Neural progenitor cell (in vitro differentiated cells): ENCODE results near the gene DERL2.

Experiments
- EZH2 ChIP-seq: fragments of 200-600 bp; sonication (generic); IDR thresholded peaks from 2 replicates; pipeline ENCODE4 v1.6.1; 2017; ENCODE audit warnings: antibody characterized with exemption, mild to moderate bottlenecking, moderate library complexity
- TF ChIP-seq, protein P1 (sequence below): fragments of 200-600 bp; sonication (generic); IDR thresholded peaks from 2 replicates; pipeline ENCODE4 v1.5.1; 2017; ENCODE audit warnings: antibody characterized with exemption, mild to moderate bottlenecking

DNA sequence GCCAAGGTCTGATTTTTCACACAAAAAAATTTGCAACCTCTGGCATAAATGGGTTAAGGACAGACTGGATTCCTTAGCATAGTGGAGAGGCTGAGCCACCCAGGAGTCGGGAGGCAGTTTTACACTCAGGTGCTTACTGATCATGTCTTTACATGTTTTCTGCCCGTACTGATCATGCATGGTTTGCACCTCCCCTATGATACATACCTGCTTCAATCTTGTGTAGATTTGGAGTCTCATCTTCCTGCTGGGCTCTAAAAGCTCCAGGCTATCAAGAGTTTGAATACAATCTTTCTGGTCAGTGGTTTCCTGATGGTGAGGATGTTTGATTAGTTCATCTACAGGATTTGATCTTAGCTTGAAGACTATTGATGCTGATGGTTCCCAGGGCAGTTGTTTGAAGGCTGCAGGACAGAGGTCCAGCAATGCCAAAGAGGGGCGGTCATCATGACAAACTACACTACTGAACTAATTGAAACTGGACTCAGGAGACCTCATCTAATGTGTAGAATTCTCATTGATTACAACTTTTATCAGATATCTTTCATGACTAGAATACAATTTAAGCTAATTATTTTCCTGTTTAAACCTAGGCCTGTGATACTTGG is 53.9 kb downstream of the DERL2 start:
- no peak for TF ChIP-seq EZH2
- TF ChIP-seq, protein P1, sequence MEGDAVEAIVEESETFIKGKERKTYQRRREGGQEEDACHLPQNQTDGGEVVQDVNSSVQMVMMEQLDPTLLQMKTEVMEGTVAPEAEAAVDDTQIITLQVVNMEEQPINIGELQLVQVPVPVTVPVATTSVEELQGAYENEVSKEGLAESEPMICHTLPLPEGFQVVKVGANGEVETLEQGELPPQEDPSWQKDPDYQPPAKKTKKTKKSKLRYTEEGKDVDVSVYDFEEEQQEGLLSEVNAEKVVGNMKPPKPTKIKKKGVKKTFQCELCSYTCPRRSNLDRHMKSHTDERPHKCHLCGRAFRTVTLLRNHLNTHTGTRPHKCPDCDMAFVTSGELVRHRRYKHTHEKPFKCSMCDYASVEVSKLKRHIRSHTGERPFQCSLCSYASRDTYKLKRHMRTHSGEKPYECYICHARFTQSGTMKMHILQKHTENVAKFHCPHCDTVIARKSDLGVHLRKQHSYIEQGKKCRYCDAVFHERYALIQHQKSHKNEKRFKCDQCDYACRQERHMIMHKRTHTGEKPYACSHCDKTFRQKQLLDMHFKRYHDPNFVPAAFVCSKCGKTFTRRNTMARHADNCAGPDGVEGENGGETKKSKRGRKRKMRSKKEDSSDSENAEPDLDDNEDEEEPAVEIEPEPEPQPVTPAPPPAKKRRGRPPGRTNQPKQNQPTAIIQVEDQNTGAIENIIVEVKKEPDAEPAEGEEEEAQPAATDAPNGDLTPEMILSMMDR = no peak
